Activated CD4-positive, alpha-beta T cell treated with anti-CD3 and anti-CD28 coated beads for 1 hour (primary cell): ENCODE measurements around the gene KIAA0825.
"Not testable (repeated sequence)": the region's sequence is repeated elsewhere in the genome, so short reads cannot be mapped to it uniquely, and the experiment has no call there.

Source experiments
- DNase-seq: peaks from one replicate; pipeline ENCODE4 v3.0.0-alpha.2; 2020

KIAA0825 gene

GRCh38 chr5:94361161-94361560 is 257.2 kb downstream of the KIAA0825 start:
- DNase-seq: no peak

DNA sequence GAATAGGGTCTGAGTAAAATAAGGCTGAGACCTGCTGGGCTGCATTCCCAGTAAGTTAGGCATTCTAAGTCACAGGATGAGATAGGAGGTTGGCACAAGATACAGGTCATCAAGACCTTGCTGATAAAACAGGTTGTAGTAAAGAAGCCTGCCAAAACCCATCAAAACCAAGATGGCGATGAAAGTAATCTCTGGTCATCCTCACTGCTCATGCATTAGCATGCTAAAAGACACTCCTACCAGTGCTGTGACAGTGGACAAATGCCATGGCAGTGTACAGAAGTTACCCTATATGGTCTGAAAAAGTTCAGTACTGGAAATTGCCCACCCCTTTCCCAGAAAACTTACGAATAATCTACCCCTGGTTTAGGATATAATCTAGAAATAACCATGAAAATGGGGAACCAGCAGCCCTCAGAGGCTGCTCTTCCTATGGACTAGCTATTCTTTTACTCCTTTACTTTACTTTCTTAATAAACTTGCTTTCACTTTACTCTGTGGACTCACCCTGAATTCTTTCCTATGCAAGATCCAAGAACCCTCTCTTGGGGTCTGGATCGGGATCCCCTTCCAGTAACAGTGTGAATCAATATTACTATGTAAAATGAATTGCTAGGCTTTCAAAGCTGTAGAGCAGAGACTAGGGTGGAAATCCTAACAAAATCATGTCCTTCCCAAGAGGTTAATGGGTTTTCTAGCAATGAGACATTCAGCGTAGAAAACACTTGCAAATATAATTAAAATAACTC is 257.8 kb downstream of the KIAA0825 start:
- DNase-seq: no peak

- no peak for DNase-seq
Observed at GRCh38 chr5:94359880-94360279, 258.5 kb downstream of the KIAA0825 start.

DNA sequence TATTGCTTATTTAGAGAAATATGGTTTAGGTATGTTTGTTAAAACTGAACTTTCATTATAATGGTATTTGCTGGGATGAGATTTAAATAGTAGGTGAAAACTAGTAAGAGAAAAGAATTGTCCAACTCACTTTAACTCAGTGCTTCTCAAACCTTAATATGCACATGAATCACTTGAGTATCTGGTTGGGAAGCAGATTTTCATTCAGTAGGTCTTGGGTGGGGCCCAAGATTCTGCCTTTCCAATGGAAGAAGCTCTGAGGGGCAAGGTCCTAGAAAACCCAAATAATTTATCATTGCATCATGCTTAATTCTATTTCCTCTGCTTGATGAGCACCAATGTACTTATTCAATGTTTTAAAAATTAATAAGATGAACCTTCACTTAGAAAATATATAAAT is 262.6 kb downstream of the KIAA0825 start:
- no peak for DNase-seq

DNA sequence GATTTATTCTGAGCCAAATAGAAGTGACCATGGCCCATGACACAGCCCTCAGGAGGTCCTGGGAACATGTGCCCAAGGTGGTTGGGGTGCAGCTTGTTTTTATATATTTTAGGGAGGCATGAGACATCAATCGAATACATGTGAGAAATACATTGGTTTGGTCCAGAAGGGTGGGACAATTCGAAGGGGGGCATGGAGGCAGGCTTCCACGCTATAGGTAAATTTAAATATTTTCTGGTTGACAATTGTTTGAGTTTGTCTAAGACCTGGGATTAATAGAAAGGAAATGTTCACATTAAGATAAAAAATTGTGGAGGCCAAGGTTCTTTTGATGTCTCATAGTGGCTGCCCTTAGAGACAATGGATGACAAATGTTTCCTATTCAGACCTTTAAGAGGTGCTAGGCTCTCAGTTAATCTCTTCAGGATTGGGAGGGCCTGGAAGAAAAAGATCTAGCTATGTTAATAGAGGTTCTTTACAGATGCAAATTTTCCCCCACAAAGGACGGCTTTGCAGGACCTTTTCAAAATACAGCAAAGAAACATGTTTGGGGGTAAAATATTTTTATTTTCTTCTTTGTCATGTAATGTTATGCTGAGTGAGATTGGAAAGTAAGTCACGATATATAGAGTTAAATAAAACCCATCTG is 263.4 kb downstream of the KIAA0825 start:
- not testable (repeated sequence) for DNase-seq

- DNase-seq: no peak
Observed at GRCh38 chr5:94353605-94354004, 264.8 kb downstream of the KIAA0825 start.

- no peak for DNase-seq
Observed at GRCh38 chr5:94347130-94347529, 271.3 kb downstream of the KIAA0825 start.

DNA sequence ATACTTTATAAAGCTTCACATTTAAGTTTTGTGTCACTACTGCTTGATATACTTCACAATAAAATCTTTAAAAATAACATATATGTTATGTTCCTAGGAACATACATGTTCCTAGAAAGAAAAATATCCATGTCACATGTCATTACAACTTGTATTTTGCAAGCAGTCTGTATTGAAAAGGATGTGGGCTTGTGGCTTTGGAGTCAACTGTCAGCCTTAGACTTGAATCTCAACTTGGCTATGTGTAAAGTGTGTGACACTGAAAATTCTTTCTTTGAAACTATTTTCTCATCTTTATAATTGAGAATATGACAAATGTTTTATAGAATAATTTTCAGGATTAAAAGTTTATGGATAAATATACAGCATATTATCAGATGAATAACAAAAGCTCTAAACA is 273.1 kb downstream of the KIAA0825 start:
- DNase-seq: no peak

- DNase-seq: no peak
Observed at GRCh38 chr5:94337617-94338016, 280.8 kb downstream of the KIAA0825 start.

GRCh38 chr5:94335936-94336335 is 282.5 kb downstream of the KIAA0825 start:
- no peak for DNase-seq

- DNase-seq: no peak
Observed at GRCh38 chr5:94329115-94329514, 289.3 kb downstream of the KIAA0825 start.

DNA sequence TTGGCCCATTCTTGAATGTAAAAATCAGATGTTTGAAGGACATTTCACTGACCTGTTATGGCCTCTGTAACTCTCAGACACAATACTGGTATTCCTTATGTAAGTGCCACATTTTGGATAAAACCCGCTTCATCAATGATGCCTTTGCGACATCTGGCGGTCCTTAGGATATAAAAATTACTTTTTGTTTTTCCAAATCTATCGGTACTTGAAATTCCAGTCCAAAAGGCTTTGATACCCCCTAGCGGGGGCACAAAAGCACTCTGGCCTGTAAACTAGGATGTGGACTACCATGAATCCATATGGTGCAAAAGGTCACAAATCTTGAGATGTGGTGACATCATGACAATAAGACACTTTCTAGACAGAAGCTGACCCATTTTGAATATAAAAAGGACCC is 291.8 kb downstream of the KIAA0825 start:
- no peak for DNase-seq

- DNase-seq: no peak
Observed at GRCh38 chr5:94316916-94317838, 301.2 kb downstream of the KIAA0825 start.

DNA sequence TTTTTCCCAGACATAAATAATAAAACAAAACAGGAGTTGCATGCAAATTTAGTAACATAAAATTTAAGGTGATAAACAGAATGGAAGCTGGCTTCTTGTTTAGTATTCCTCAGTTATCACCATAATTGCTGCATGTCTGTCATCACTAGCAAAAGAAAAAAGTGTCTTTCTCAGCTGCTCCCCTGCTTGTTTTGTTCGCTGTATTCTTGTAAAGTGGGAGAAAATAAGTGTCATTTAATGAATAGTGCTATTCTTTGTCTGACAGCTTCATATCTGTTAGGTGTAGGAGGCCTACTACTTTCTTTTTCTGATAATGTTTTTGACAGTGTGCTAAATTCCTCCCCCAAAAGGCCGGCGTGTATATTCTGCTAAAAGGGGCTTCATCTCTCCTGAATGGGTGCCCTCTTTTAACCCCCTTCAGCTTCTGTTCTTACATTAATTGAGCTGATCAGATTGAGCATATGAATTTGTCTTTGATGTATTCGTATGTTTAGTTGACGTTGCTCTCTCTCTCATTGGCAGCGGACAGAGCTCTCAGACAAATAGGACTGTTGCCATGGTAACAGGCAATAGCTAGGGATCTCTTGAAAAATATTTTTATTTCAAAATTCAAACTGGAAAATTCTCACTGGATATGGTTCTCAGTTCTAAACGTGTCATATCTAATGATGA is 303.8 kb downstream of the KIAA0825 start:
- DNase-seq: no peak

- DNase-seq: no peak
Observed at GRCh38 chr5:94313696-94314095, 304.7 kb downstream of the KIAA0825 start.

GRCh38 chr5:94313188-94313587 is 305.2 kb downstream of the KIAA0825 start:
- no peak for DNase-seq

- DNase-seq: no peak
Observed at GRCh38 chr5:94312298-94312697, 306.1 kb downstream of the KIAA0825 start.

- DNase-seq: no peak
Observed at GRCh38 chr5:94310833-94311232, 307.6 kb downstream of the KIAA0825 start.

DNA sequence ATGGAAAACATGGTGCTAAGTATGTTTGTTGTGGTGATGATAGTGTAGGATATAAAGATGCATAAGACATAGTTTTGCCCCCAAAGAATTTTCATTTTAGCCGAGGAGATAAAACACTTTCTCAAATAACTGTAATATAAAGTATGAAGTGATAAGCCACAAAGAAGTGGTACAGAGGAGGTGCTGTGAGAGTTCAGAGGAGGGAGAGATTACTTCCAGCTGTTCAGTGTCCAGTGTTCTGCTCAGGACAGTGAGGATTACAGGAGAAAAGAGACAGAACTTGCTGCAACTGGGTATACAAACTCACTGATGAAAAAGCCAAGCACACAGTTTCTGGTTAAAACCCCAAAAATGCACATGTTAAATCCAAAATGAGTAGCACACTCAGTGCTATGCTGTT is 309.3 kb downstream of the KIAA0825 start:
- no peak for DNase-seq

GRCh38 chr5:94308442-94308841 is 310.0 kb downstream of the KIAA0825 start:
- no peak for DNase-seq

- no peak for DNase-seq
Observed at GRCh38 chr5:94304146-94304545, 314.3 kb downstream of the KIAA0825 start.

DNA sequence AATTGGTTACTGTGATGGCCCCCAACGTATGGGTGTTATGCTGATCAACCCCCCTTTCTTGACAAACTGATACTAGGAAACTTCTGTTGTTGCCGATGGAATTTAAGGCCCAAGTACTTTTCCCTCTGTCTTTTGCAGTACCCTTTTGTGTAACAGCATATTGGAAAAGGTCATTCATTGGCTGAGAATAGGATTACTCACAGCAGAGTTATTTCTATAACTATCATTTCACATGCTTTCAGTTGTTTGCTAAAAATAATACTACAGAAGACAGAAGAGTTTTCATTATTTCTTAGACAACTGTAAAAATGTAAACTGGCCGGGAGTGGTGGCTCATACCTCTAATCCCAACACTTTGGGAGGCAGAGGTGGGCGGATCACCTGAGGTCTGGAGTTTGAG is 329.5 kb downstream of the KIAA0825 start:
- no peak for DNase-seq

GRCh38 chr5:94285984-94286383 is 332.4 kb downstream of the KIAA0825 start:
- no peak for DNase-seq
